Psoas muscle (tissue), 8 donors: ENCODE measurements around the gene CMTM2. TPM values are rescaled to one million over a fixed set of nuclear protein-coding genes. Genes with fewer than 3 reads are reported as not detected.

Source experiments
- ATAC-seq, 4 donors: fragments of 200-7000 bp; cut with Tn5 transposase; one replicate each; pipeline ENCODE4 v1.9.1; 2020; ENCODE audit warnings: moderate library complexity in 3 of 4, mild to moderate bottlenecking in 2 of 4
- DNase-seq, 2 donors: peaks; one replicate each; pipeline ENCODE4 v3.0.0-alpha.2; 2020
- H3K27ac ChIP-seq: fragments of 200-600 bp; one replicate; pipeline ENCODE4 v1.8.0; 2022
- H3K27me3 ChIP-seq, 3 donors: fragments of 200-600 bp in 1 of 3; one replicate each; pipeline versions ENCODE4 v1.6.1 to v1.8.0; 2013 to 2022; ENCODE audit warnings: low read length in 2 of 3, mild to moderate bottlenecking in 2 of 3, moderate library complexity in 1 of 3; ENCODE audit not compliant: insufficient read depth in 3 of 3
- H3K36me3 ChIP-seq, 2 donors: fragments of 200-600 bp in 1 of 2; one replicate each; pipeline versions ENCODE4 v1.6.1 to v1.8.0; 2013 to 2022; ENCODE audit warnings: low read depth in 1 of 2, mild to moderate bottlenecking in 1 of 2, moderate library complexity in 1 of 2; ENCODE audit not compliant: insufficient read depth in 1 of 2
- H3K4me1 ChIP-seq: fragments of 200-600 bp; one replicate; pipeline ENCODE4 v1.8.0; 2022
- H3K4me3 ChIP-seq: fragments of 200-600 bp; one replicate; pipeline ENCODE4 v1.8.0; 2022; ENCODE audit warnings: mild to moderate bottlenecking
- H3K9me3 ChIP-seq: fragments of 200-600 bp; one replicate; pipeline ENCODE4 v1.8.0; 2022
- CTCF ChIP-seq: fragments of 200-600 bp; IDR thresholded peaks from one replicate; pipeline ENCODE4 v1.8.0; 2022; ENCODE audit warnings: antibody characterized with exemption
- WGBS, 3 donors: extraction: QIAGEN DNeasy Blood & Tissue Kit; methylation state at CpG; one replicate each; pipeline versions ENCODE4 v1.1.6 to v1.1.7; 2013; 5-methylcytosine and 5-hydroxymethylcytosine counted together
- intact Hi-C, 2 donors: fragments of 100-400 bp; cut with DNase I; formaldehyde crosslinking; loops; one replicate each; pipeline versions ENCODE4 v1.11.0 to v1.14.2; 2022
- polyA plus RNA-seq, 3 donors: library from polyadenylated mRNA; stranded (reverse); fragments of 200-250 nt; gene quantifications; one replicate each; pipeline ENCODE4 v1.2.3, GENCODE V29; 2013
- total RNA-seq, 4 donors: library from RNA; stranded (reverse); fragmentation: NEBNext Ultra II Directional in 2 of 4; extraction: Animal tissue kit (Norgen Biotek cat#: 25700) in 2 of 4; gene quantifications; one replicate each; pipeline versions ENCODE4 v1.2.1 to v1.2.4, GENCODE V29; 2021 to 2023
- donor health status: healthy with polysubstance abuse.
- donor health status: DM: no; HTN: no; CAD: no; lungs with moderate emphysema.
- donor health status: Bipolar disorder and iron deficiency.
- donor health status: healthy.
- donor health status: DM: yes; HTN: yes; CAD: no.
- donor health status: DM: no; HTN: no; CAD: no.
- donor health status: DM: no; HTN: no; CAD: no.
- donor health status: DM: yes; HTN: yes; CAD: no.

Gene CMTM2
- total and polyA plus RNA-seq, 7 donors, result 0.17 TPM; not detected in 6

- H3K4me3 ChIP-seq, result peak overlapping the region; percentile 68
- H3K36me3 ChIP-seq, result peaks cover 0 to 10% of the 10 kb centered on the region in 2 donors
- no peaks in the 10 kb centered on the region for H3K9me3 ChIP-seq
- ATAC-seq (peak in 2 of 4 donors; percentile 0 to 6), DNase-seq (no peak)
- no peaks in the 10 kb centered on the region for H3K27me3 ChIP-seq
- intact Hi-C loops, result loop anchor here in 1 of 2 donors (5.0 kb wide), 1 partner anchor 35 kb away; no protein-coding TSS in a partner anchor
- no peak for TF ChIP-seq CTCF
- peaks cover 40% of the 10 kb centered on the region for H3K4me1 ChIP-seq
- 30 to 39% (median 33%) methylated on average over 8 of the region's 8 CpGs for WGBS, 3 donors
- H3K27ac ChIP-seq, result peak overlapping the region; percentile 86
Measured at GRCh38 chr16:66551788-66552285, 27.4 kb upstream of the CMTM2 start.

- H3K4me1 ChIP-seq, result peaks cover 40% of the 10 kb centered on the region
- no peak for TF ChIP-seq CTCF
- peak within 1 kb of the TSS; percentile 86 for H3K27ac ChIP-seq
- intact Hi-C loops, result loop anchor here in 1 of 2 donors (5.0 kb wide), 1 partner anchor 35 kb away; no protein-coding TSS in a partner anchor
- H3K4me3 ChIP-seq, result peak within 1 kb of the TSS; percentile 68
- H3K9me3 ChIP-seq, result no peaks in the 10 kb centered on the region
- ATAC-seq (peak; percentile 85 to 91 (median 87)), DNase-seq (peak; percentile 89 to 95)
- no peaks in the 10 kb centered on the region for H3K27me3 ChIP-seq
- WGBS, 3 donors, result 5% methylated on average over 62 to 63 of the region's 63 CpGs
- peaks cover 0 to 6% of the 10 kb centered on the region in 2 donors for H3K36me3 ChIP-seq
Measured at GRCh38 chr16:66552286-66553177, 26.7 kb upstream of the CMTM2 start, which contains the start of gene CKLF. Gene CKLF, plus strand, starts transcription at chr16:66552576. Its CDS starts 140 bp downstream, at chr16:66552716.

GRCh38 chr16:66553223-66553622, 26.0 kb upstream of the CMTM2 start:
- H3K9me3 ChIP-seq, result no peaks in the 10 kb centered on the region
- H3K27me3 ChIP-seq, result no peaks in the 10 kb centered on the region
- H3K27ac ChIP-seq, result no peak overlapping the region
- no peak for TF ChIP-seq CTCF
- H3K4me3 ChIP-seq, result peak overlapping the region; percentile 68
- no peak for DNase-seq
- intact Hi-C loops, result loop anchor here in 1 of 2 donors (5.0 kb wide), 1 partner anchor 36 kb away; no protein-coding TSS in a partner anchor
- no peaks in the 10 kb centered on the region for H3K36me3 ChIP-seq
- H3K4me1 ChIP-seq, result peaks cover 40% of the 10 kb centered on the region
- 28 to 33% (median 32%) methylated on average over 8 of the region's 8 CpGs for WGBS, 3 donors
- no peak for ATAC-seq

GRCh38 chr16:66554021-66554420, 25.2 kb upstream of the CMTM2 start:
- Histone ChIP-seq H3K27me3 (no peaks in the 10 kb centered on the region), H3K4me1 (peaks cover 32% of the 10 kb centered on the region), H3K36me3 (peaks cover 0 to 3% of the 10 kb centered on the region in 2 donors), H3K4me3 (peak overlapping the region; percentile 68), H3K9me3 (no peaks in the 10 kb centered on the region), H3K27ac (no peak overlapping the region)
- DNase-seq, result no peak
- ATAC-seq, result no peak
- no peak for TF ChIP-seq CTCF
- intact Hi-C loops, result loop anchor here in 1 of 2 donors (5.0 kb wide), 1 partner anchor 37 kb away; no protein-coding TSS in a partner anchor
- 90 to 95% (median 94%) methylated on average over 3 of the region's 3 CpGs for WGBS, 3 donors
